ENCODE results near the gene OBP2B.
"Not testable (repeated sequence)": the region's sequence is repeated elsewhere in the genome, so short reads cannot be mapped to it uniquely, and the experiment has no call there.

OBP2B gene

GRCh38 chr9:133238272-133238850 lies 29.3 kb upstream of the OBP2B start:
- no peak for DNase-seq

GRCh38 chr9:133237035-133237731 lies 28.1 kb upstream of the OBP2B start:
- peak; percentile 33 for DNase-seq

GRCh38 chr9:133236291-133237034 lies 27.4 kb upstream of the OBP2B start:
- not testable (repeated sequence) for DNase-seq

GRCh38 chr9:133235549-133236222 lies 26.6 kb upstream of the OBP2B start:
- no peak for DNase-seq

- DNase-seq: no peak
These were observed 25.7 kb upstream of the OBP2B start for GRCh38 chr9:133234577-133235322.

GRCh38 chr9:133233681-133234432 lies 24.8 kb upstream of the OBP2B start:
- DNase-seq: no peak

- DNase-seq: not testable (repeated sequence)
These were observed 23.0 kb upstream of the OBP2B start for GRCh38 chr9:133231934-133232568.

GRCh38 chr9:133230514-133230913 lies 21.5 kb upstream of the OBP2B start:
- DNase-seq: not testable (repeated sequence)

GRCh38 chr9:133230093-133230492 lies 21.0 kb upstream of the OBP2B start:
- DNase-seq: no peak

- DNase-seq: not testable (repeated sequence)
These were observed 19.6 kb upstream of the OBP2B start for GRCh38 chr9:133228474-133229193.

- not testable (repeated sequence) for DNase-seq
These were observed 18.9 kb upstream of the OBP2B start for GRCh38 chr9:133227996-133228395.

- no peak for DNase-seq
These were observed 18.3 kb upstream of the OBP2B start for GRCh38 chr9:133227242-133227860.

- DNase-seq: no peak
These were observed 17.4 kb upstream of the OBP2B start for GRCh38 chr9:133226219-133227171.

- DNase-seq: no peak
These were observed 16.3 kb upstream of the OBP2B start for GRCh38 chr9:133225171-133226011.

GRCh38 chr9:133224762-133225161 lies 15.7 kb upstream of the OBP2B start:
- DNase-seq: no peak

GRCh38 chr9:133223159-133223756 lies 14.2 kb upstream of the OBP2B start:
- DNase-seq: not testable (repeated sequence)

GRCh38 chr9:133221994-133222393 lies 12.9 kb upstream of the OBP2B start:
- not testable (repeated sequence) for DNase-seq
